Stimulated activated CD8-positive, alpha-beta memory T cell treated with anti-CD3 and anti-CD28 coated beads, Interleukin-15, amount 100 ng/mL, for 1 hour (primary cell): Measurements from ENCODE around the gene ASPDH.
"Not testable (repeated sequence)": the region's sequence is repeated elsewhere in the genome, so short reads cannot be mapped to it uniquely, and the experiment has no call there.

Experiments used
- DNase-seq: peaks from one replicate; pipeline ENCODE4 v3.0.0-alpha.2; 2020; ENCODE audit warnings: low read depth

ASPDH gene

GRCh38 chr19:50478901-50479715 is 34.6 kb downstream of the ASPDH start:
- no peak for DNase-seq

GRCh38 chr19:50477751-50478515 is 35.8 kb downstream of the ASPDH start:
- DNase-seq = no peak

GRCh38 chr19:50476907-50477238 is 36.8 kb downstream of the ASPDH start:
- DNase-seq = no peak

GRCh38 chr19:50476224-50476906 is 37.3 kb downstream of the ASPDH start, which contains the start of the genes EMC10 and GARIN5A:
Gene EMC10 (plus strand): TSS chr19:50476507. CDS start chr19:50476545, 38 bp downstream.
Gene GARIN5A (minus strand): TSS chr19:50476848. CDS start chr19:50476388, 460 bp downstream.
- DNase-seq = peak; percentile 76

- DNase-seq = no peak
These were observed 37.9 kb downstream of the ASPDH start for GRCh38 chr19:50475736-50476223.

- no peak for DNase-seq
These were observed 38.6 kb downstream of the ASPDH start for GRCh38 chr19:50475101-50475568.

GRCh38 chr19:50473336-50473735 is 40.4 kb downstream of the ASPDH start:
- not testable (repeated sequence) for DNase-seq

GRCh38 chr19:50468818-50469217 is 44.9 kb downstream of the ASPDH start:
- DNase-seq = no peak

GRCh38 chr19:50467566-50467965 is 46.1 kb downstream of the ASPDH start:
- DNase-seq = no peak

GRCh38 chr19:50466706-50467039 is 47.0 kb downstream of the ASPDH start:
- no peak for DNase-seq

- no peak for DNase-seq
These were observed 47.6 kb downstream of the ASPDH start for GRCh38 chr19:50465986-50466705.

- DNase-seq = no peak
These were observed 48.7 kb downstream of the ASPDH start for GRCh38 chr19:50465000-50465399.

- DNase-seq = no peak
These were observed 49.4 kb downstream of the ASPDH start for GRCh38 chr19:50464348-50464747.

- DNase-seq = no peak
These were observed 50.7 kb downstream of the ASPDH start for GRCh38 chr19:50462970-50463369.
